Measurements from ENCODE around the gene PLPP1.
"Not testable (repeated sequence)": the region's sequence is repeated elsewhere in the genome, so short reads cannot be mapped to it uniquely, and the experiment has no call there.

Gene PLPP1

GRCh38 chr5:55541056-55541635, 6.4 kb upstream of the PLPP1 start:
- DNase-seq: no peak

GRCh38 chr5:55540525-55540924, 5.8 kb upstream of the PLPP1 start:
- no peak for DNase-seq

- DNase-seq: no peak
Observed at GRCh38 chr5:55540024-55540423, 5.3 kb upstream of the PLPP1 start.

GRCh38 chr5:55538661-55539060, 3.9 kb upstream of the PLPP1 start:
- DNase-seq: no peak

- not testable (repeated sequence) for DNase-seq
Observed at GRCh38 chr5:55537315-55537714, 2.6 kb upstream of the PLPP1 start.

- no peak for DNase-seq
Observed at GRCh38 chr5:55535199-55535905, 588 bp upstream of the PLPP1 start.

- no peak for DNase-seq
Observed at GRCh38 chr5:55533521-55534435, 986 bp downstream of the PLPP1 start.

- no peak for DNase-seq
Observed at GRCh38 chr5:55530669-55531068, 4.1 kb downstream of the PLPP1 start.

GRCh38 chr5:55524816-55525215, 9.9 kb downstream of the PLPP1 start:
- no peak for DNase-seq

GRCh38 chr5:55523293-55523692, 11.5 kb downstream of the PLPP1 start:
- DNase-seq: no peak

- DNase-seq: no peak
Observed at GRCh38 chr5:55521881-55522280, 12.9 kb downstream of the PLPP1 start.

GRCh38 chr5:55520117-55520839, 14.5 kb downstream of the PLPP1 start:
- DNase-seq: no peak

GRCh38 chr5:55518831-55519390, 15.9 kb downstream of the PLPP1 start:
- DNase-seq: no peak

GRCh38 chr5:55517804-55518203, 17.0 kb downstream of the PLPP1 start:
- no peak for DNase-seq

- DNase-seq: no peak
Observed at GRCh38 chr5:55511010-55511409, 23.8 kb downstream of the PLPP1 start.

GRCh38 chr5:55510523-55510880, 24.3 kb downstream of the PLPP1 start:
- DNase-seq: no peak

- DNase-seq: no peak
Observed at GRCh38 chr5:55509796-55510522, 24.8 kb downstream of the PLPP1 start.

GRCh38 chr5:55509097-55509496, 25.7 kb downstream of the PLPP1 start:
- DNase-seq: no peak

- DNase-seq: no peak
Observed at GRCh38 chr5:55507574-55507973, 27.2 kb downstream of the PLPP1 start.

- DNase-seq: not testable (repeated sequence)
Observed at GRCh38 chr5:55505711-55506110, 29.1 kb downstream of the PLPP1 start.

- not testable (repeated sequence) for DNase-seq
Observed at GRCh38 chr5:55503917-55504316, 30.8 kb downstream of the PLPP1 start.

GRCh38 chr5:55502759-55503158, 32.0 kb downstream of the PLPP1 start:
- DNase-seq: no peak

All from activated CD8-positive, alpha-beta memory T cell treated with anti-CD3 and anti-CD28 coated beads, Interleukin-2, amount 50 U/mL, for 4 hours (primary cell).